GM20000 (cell line): ENCODE measurements around the gene ABCA7.

Source experiments
- DNase-seq: peaks from one replicate; pipeline ENCODE4 v3.0.0; 2012; ENCODE audit warnings: low spot score
- CTCF ChIP-seq: IDR thresholded peaks from 2 replicates; pipeline ENCODE4 v1.5.1; 2012; ENCODE audit warnings: mild to moderate bottlenecking, control low read depth; ENCODE audit errors: extremely low read depth, missing control alignments

The ABCA7 gene

DNA sequence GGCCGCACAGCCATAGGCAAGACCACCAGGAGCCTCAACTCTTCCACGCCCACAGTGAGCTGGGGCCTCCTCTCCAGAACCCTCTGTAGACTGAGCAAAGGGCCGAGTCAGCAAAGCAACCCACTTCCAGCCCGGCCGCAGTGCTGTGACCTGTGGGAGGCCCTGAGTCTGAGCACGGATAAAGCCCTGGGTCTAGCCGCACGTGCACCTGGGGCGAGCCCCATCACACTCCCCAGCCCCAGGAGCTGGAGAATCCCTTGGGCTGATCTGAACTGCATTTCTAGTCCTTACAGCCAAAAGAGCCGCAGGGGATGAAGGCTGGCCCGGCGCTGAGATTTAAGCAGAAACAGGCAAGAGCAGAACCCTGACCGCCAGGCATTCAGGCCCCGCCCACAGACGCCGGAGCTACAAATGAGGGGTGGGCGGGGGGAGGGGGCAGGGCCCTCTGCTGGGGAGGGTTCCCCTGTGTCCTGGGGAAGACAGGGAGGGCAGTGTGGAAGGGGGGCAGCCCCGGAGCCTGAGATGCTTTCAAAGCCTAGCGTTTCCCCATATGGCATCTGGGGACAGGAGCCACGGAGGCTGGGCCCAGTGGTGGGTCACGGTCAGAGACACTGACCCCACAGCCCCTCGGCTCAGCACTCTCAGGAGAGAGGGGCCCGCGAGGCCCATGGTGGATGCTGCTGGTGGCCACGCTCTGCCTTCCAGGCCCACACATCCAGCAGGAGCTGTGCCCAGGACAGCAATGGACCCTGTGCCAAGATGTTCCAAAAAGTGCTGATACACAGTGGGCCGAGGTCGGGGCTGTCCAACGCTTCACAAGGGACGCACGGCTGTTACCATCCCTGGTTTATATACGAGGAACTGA lies 23.9 kb upstream of the ABCA7 start:
- TF ChIP-seq CTCF: no peak
- no peak for DNase-seq

- no peak for TF ChIP-seq CTCF
- DNase-seq: no peak
Measured at GRCh38 chr19:1016647-1017114, 23.2 kb upstream of the ABCA7 start.

GRCh38 chr19:1017115-1017905 lies 22.6 kb upstream of the ABCA7 start:
- no peak for DNase-seq
- TF ChIP-seq CTCF: no peak

GRCh38 chr19:1017906-1018305 lies 22.0 kb upstream of the ABCA7 start:
- no peak for DNase-seq
- no peak for TF ChIP-seq CTCF

DNA sequence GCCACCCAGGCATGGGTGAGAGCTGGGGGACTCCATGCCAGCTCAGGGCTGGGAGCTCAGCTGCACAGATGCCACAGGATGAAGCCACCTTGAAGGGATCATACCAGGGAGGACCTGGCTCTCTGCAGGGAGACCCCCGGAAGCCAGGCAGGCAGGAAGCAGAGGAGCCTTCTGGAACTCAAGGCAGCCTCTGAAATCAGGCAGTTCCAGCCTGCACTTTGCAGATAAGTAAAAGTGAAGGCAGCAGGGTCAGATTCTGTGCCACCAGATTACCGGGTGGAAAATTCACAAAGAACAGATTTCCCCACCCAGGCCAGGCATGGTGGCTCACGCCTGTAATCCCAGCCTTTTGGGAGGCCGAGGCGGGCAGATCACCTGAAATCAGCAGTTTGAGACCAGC lies 21.5 kb upstream of the ABCA7 start:
- DNase-seq: no peak
- TF ChIP-seq CTCF: no peak

DNA sequence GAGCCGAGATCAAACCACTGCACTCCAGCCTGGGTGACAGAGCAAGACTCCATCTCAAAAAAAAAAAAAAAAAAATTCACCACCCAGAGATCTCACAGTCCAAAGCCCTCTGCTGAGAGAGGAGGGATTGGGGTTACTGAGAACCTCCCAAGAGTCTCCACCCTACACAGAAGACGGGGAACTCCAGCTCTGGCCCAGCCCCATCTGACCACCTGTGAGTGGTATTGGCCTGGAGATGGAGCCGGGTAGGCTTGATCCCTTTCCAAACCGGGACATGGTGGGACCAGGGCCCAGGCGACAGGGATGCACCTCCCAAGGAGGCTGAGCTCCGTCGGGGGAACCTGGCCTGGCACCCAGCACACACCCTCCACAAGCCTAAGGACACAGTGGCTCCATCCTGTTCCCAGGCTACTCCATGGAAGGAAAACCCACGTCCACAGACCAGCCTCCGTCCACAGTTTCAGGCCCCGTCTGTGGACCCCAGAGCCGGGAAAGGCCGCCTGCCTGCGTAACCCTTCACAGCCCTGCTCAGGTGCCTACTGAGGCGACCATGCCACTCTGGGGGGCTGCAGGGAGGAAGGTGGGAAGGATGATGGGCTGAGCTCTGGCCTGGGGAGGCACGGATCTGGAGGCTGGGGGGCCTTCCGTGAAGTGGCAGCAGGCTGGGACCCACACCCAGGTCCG lies 20.8 kb upstream of the ABCA7 start:
- no peak for DNase-seq
- TF ChIP-seq CTCF: no peak

DNA sequence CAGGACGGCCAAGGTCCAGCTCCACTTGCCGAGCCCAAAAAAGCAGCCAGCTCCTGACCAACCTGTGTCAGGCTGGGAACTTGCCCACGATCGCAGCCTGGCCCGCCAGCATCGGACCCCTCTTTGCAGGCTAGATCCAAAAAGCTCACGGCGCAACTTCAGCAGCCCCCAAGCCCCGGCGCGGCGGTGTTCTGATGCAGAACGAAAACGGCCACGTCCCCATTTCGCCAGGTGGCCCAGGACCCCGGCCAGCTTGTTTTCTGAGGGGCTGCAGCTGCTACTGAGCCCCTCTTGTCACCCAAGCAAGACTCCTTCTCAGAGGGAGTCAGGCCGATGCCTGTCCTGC lies 20.3 kb upstream of the ABCA7 start:
- no peak for TF ChIP-seq CTCF
- DNase-seq: no peak
